HG02610 (cell line): ENCODE data around the gene MOSPD3.
"Not testable (repeated sequence)": the region's sequence is repeated elsewhere in the genome, so short reads cannot be mapped to it uniquely, and the experiment has no call there.

Experiments used
- ATAC-seq: cut with Tn5 transposase; IDR thresholded peaks from one replicate; pipeline ENCODE4 v1.9.1; 2021; ENCODE audit warnings: mild to moderate bottlenecking, moderate library complexity; ENCODE audit not compliant: unreplicated experiment

MOSPD3 gene, protein sequence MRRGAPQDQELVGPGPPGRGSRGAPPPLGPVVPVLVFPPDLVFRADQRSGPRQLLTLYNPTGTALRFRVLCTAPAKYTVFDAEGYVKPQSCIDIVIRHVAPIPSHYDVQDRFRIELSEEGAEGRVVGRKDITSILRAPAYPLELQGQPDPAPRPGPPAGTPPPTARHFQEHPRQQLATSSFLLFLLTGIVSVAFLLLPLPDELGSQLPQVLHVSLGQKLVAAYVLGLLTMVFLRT

DNA sequence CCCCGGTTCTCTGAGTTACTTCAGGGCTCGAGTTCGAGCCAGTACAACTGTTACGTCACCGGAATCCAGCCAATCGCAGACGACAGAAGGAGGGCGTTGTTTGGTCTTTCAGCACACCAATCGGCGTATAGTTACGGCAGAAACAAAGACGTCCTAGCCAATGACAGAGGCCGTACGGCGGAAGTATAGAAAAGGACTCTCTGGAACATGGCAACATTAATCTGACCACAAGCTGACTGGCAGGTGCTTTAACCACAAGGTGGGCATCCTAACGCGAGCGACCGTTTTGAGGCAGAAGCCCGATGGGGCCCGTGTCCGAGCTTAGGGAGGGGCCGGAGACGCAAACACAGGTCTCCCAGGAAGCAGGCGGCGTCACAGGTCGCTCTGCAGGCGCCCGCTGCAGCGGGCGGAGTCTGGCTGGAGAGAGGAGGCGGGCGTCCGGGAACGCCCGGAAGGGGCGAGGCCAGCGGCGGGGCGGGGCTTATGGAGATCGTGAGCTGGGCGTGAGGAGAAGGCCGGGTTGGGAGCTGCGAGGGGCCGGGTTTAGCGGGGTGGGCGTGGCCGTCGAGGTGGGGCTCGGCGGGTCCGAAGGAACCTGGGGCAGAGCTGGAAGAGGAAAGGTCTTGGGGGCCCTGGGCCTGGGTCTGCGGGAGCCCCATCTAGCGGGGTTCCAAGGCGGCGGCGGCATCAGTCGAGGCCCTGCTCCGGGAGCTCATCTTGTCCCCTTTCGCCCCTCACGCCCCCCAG is at the start of gene MOSPD3:
Gene MOSPD3, plus strand, starts transcription at position 558 of the 747 bp plus-strand sequence. CDS start 252 bp downstream, outside the sequence.
- peak; percentile 90 for ATAC-seq

- ATAC-seq = no peak
These were observed 49.2 kb upstream of the MOSPD3 start for GRCh38 chr7:100563100-100563564.

- ATAC-seq = peak; percentile 40
These were observed 48.4 kb upstream of the MOSPD3 start for GRCh38 chr7:100563809-100564400.

GRCh38 chr7:100564405-100564804 is 47.9 kb upstream of the MOSPD3 start:
- not testable (repeated sequence) for ATAC-seq

DNA sequence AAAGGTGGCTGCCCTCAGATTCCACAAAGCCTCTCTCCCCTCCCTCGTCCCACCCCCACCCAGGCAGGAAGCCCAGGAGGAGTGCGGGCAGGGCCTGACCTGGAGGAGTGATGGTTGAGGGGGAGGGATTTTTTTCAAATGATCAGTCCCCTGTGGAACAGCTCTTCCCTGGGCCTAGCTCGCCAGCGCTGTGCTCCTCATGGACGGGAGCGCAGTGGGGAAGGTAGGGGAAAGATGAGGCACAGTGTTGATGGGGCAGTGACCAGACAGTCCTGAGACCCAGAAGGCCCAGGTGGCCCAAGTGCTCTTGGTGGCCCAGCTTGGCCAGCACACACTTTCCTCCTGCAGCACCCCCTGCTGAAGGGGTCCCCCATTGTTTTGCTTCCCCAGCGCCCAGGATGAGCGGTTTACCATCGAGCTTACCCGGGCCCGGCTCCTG is 47.2 kb upstream of the MOSPD3 start:
- ATAC-seq = no peak

DNA sequence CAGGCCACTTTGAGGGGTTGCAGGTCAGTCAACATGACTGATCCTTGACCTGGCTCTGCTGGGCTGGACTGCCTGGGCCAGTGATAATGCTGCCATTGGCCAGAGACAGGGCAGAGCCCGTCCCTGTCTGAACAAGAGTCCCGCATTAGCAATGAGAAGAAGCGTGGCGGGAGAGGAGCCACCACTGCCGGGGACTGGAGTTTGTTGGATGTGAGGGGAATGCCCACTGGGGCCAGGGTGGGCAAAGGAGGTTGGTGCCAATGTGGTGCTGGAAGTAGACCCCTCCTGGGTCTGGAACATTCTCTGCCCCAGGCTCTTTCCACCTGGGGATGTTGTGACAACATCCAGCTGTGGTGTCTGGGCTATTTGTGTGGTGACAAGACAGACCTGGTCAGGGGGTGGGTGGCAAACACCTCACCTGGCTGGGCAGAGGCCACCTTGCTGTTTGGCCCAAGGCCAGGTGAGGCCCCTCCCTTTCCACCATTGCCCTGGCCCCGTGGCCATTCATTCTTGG is 46.3 kb upstream of the MOSPD3 start:
- ATAC-seq = no peak

DNA sequence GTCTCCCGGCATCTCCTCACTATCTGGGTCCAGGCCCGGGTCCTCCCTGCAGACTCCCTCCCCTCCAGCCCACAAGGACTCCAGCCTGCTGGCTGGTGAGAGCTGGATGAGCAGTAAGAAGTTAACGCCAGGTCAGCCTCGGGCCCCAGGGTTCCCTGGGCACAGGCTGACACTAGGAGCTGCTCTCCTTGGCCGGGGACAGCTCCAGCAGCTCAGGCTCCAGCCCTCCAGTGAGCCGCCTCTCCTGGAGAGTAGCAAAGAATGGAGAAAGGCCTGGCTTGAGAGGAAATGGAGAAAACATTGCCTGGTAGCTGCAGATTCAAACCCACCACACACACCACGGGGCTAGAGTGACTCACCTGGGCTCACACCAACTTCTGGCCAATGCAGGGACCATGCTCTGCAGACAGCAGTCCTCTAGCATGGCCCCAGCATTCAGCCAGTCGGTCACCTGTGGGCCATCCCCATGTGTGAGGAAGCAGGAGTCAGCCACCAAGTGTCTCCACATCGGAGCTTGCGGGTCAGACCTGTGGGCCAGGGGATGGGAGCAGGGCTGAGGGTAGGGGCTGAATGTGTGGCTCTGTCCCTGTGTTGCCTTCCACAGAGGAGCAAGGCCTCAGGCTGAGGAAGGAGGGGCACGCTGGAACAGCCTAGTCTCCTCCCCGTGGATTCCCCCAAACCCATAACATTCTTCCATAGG is 45.2 kb upstream of the MOSPD3 start:
- ATAC-seq = no peak

DNA sequence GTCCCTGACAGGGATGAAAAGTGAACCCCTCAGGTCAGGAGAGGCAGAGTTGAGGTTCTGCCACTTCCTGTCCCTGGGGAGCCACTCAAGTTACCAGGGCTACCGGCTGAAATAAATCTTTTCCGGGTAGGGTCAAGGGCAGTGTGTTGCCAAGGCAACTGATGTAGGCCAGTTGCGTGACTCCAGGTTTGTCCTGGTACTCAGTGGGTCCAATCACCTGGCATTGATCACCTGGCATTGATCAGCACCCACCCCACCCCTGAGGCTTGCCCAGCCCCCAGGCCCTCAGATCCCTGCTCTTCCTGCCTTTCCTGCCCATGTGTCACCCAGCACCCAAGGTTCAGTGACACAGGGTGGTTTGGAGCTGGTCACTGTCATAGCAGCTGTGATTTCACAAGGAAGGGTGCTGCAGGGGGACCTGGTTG is 44.6 kb upstream of the MOSPD3 start:
- no peak for ATAC-seq

- no peak for ATAC-seq
These were observed 44.0 kb upstream of the MOSPD3 start for GRCh38 chr7:100568176-100568895.

DNA sequence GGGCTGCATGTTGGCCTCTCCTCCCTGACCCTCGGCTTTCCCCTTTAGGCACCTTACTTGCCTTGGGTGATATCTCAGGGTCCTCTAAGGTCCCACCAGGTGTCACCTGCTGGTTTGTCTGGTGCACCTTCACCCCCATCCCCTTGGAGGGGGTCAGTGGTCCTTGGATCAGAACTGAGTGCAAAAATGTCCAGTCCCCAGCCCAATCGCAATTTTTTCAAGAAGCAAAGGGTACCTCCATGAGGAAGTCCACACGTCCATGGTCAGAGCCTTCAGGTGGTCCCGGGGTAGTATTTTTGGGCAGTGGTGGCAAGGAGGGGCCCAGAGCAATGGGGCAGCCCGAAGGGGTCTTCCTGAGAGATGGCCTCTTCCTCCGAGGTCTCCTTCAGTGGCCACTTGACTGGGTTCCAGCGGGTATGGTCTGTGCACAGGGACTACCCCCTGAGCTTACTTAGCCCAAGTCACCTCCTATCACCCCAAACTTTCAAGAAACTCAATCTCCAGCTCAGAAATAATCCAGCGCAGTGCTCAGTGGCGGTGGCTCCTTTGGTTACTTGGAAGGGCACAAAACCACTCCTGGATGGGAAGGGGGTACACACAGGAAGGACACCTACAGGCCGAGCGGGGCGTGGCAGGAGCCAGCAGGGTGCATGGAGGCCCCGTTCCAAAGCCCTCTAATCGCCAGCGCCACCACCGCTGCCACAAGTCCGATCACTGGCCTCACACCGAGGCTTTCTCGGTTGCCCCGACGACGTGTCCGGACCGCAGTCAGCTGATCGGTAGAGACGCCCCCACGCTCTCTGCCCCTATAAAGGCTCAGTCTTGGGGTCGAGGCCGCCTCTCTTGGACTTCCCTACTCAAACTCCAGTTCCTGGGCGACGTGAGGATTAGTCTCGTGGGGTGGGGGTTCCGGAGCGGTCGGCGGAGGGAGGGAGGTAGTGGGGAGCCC is 43.2 kb upstream of the MOSPD3 start:
- ATAC-seq = no peak

DNA sequence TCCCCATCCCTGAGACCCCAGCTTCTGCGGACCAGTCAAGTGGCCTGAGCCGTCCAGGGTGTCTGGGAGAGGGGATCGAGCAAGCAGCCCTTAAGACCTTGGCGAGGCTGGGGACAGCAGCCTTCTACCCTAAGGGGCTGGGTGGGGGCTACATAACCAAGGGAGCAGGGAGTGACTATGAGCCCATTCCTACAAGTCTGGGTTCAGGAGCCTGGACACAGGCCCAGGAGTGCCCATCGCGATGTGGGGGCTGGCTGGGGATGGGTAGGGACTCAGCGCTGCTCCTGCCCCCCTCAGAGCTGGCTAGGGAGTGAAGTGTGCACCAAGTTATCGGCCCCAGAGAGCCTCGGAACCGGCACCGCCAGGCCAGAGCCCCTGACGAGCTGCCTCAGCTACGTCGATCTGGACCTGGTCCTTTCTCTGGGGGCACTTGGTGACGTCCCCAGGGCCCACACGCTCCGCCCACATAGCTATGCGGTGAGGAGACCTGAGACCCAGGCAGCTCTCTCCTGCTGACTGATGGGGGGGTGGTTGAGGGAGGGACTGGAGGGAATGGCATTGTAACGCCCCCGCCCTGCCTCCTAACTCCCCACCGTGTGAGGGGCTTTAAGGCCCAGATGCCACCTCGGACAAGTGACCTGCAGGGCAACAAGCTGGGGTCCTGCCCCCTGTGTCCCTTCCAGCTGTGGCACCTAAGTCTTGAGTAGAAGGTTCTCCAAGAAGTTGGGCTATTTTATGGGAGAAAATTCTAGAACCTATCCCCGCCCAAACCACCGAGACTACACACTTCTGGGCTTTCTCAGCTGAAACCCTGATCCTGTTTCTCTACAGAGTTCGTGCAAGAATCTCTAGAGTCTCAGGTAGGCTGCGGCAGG is 41.1 kb upstream of the MOSPD3 start:
- ATAC-seq = no peak

GRCh38 chr7:100571829-100572116 is 40.6 kb upstream of the MOSPD3 start:
- ATAC-seq = no peak

DNA sequence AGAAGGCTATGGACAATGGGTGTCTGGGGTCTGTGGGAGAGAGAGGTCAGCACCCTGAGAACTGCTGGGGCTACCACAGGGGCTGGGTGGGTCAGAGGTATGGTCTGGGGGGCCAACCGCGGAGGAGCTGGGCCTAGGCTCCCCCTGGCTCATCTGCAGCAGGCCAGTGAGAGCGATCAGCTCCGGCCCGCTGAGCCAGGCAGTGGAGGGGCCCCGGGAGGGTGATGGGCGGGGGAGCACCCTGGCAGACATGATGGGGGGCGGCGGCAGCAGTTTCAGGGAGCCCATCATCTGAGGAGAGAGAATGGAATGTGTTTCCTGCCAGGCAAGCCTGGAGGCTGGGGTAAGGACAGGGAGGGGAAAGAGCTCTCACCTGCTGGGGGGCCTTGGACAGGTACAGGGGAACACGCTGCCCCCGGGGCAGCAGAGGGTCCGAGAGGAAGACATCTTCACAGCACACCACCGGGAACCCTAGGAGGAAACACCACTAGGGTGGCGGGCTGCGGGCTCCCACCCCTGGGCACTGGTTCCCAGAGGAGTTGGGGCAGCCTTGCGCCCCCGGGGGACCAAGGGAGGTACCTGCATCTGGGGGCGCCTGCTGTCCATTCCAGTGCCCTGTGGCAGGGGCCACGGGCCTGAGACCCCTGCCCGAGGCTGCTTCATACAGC is 39.9 kb upstream of the MOSPD3 start:
- ATAC-seq = no peak

GRCh38 chr7:100572949-100573675 is 39.2 kb upstream of the MOSPD3 start:
- ATAC-seq = no peak

- ATAC-seq = no peak
These were observed 38.5 kb upstream of the MOSPD3 start, which contains the start of gene SAP25 for GRCh38 chr7:100573691-100574361. Gene SAP25 (minus strand): TSS chr7:100573900. CDS start chr7:100573742, 158 bp downstream.

DNA sequence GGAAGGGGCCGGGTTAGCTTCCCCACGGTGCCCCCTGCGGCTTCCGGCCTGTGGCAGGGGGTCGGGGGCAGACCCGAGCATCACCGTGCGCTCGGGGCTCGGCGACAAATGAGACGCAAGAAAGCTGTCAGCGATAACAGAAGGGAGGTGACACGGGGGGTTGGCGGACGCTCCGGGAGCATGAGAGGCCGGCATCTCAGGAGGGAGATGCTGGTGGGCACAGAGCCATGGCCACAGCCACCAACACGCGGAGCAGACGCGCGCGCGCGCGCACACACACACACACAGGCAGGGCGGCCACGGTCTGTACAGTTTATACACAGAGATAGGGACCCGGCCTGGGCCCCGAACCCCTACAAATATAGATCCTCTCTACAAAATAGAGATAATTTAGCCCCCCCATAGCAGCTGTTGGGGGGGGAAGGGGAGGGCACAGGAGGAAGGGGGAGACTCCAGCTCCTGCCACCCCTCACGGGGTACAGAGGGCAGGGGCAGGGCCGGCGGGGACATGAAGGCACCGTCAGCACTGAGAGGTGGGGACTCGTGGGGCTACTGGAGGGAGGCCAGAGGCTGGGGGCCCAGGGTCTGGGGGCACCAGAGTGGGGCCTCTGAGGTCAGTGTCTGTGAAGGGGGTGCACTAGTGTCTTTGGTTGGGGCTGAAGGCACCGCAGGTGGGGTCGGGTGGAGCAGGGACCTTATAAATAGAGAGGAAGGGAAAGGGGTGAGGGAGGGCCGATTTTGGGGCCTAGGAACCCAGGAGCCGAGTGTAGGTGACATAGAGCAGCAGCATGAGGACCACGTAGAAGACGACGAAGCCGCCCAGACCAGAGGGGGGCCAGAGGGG is 37.8 kb upstream of the MOSPD3 start:
- no peak for ATAC-seq
